MV-4-11 (cell line): ENCODE data around the gene PHLDB1.
A peak's percentile ranks its signal among the peaks of the same experiment; 100 is the strongest.

Source experiments
- DNase-seq: peaks from one replicate; lab custom pipeline; 2025; lab: John Stamatoyannopoulos, UW

Gene PHLDB1

DNA sequence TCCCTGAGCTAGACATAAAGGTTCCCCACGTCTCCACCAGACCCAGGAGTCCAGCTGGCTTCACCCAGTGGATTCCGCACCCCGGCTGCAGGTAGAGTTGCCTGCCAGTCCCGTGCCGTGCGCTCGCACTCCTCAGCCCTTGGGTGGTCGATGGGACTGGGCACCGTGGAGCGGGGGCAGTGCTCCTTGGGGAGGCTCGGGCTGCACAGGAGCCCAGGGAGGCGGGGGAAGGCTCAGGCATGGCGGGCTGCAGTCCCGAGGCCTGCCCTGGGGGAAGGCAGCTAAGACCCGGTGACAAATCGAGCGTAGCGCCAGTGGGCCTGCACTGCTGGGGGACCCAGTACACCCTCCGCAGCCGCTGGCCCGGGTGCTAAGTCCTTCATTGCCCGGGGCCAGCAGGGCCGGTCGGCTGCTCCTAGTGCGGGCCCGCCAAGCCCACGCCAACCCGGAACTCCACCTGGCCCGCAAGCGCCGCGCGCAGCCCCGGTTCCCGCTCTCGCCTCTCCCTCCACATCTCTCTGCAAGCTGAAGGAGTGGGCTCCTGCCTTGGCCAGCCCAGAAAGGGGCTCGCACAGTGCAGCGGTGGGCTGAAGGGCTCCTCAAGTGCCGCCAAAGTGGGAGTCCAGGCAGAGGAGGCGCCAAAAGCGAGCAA lies 81.6 kb downstream of the PHLDB1 start:
- no peak for DNase-seq

DNA sequence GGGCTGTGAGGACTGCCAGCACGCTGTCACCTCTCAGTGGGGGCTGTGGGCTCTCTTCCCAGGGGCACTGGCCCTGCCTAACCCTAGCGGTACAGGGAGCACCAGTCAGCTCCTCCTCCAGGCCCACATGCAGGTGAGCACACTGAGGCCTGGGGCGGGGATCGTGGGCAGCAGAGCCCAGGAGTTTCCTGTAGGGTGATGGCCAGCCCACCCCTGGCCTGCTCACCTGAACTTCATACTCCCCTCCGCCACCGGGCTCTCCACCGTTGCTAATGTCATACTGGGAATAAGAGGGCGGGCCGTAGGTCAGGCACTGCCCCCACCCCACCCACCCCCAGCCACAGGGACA lies 82.1 kb downstream of the PHLDB1 start:
- no peak for DNase-seq

DNA sequence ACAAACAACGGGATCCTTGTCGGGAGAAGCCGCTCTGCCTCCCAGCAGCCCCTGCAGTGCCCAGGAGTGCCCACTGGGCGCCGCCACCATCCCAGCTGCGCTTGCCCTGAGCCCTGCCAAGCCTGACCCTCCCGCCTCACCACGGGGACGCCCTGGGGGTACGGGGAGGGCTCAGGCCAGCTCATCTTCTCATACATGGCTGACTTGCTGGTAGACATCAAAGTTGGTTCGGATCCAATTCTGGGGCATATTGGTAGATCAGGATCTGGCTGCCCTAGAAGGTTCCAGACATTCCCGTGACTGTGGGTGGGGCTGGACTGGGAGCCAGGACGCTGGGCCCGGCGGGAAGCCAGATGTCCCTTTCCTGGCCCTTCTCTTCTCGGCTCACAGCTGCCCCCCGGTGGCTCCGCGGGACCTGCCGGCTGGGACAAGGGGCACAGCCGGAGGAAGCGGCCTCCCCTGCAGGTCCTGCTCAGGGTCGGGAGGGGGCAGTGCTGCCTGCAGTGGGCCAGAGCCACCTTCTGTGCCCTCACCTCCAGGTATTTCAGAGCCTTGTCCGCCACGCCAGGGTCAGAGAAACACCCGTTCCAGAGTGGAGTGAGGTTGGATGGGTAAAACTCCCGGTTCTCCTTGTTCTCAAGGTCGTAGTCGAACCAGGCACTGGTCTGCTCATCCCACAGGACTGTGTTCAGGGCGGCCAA lies 82.6 kb downstream of the PHLDB1 start:
- DNase-seq = peak; percentile 83

DNA sequence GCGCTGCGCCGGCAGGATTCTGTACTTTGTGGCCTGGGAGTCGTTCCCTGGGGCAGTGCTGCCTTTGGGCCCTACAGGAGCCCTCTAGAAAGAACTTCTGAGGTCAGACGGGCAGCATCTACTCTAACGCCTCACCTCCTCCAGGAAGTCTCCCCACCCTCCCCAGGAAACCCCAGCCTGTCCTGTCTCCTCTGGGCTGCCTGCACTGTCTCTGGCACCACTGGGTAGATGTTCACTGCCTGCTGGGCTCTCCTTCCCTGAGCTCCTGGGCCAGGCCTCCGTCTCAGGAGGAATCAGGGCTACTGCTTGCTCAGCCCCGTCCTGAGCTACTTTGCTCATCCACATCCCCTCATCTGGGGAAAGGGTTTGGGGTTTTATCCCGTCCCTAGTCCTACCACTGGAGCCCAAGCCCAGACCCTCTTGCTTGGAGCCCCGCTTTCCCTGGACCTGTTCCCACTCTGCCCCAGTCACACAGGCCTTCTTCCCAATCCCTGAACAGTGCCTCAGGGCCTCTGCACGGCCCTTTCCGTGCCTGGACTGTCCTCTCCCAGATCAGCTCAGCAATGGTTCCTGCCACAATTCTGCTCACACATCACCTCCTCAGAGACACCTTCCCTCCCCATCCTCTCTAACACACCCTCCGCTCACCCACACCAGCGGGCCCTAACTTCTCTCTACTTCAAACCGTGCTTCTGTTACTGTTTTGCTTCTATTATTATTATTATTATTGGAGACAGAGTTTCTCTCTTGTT lies 83.3 kb downstream of the PHLDB1 start:
- DNase-seq = no peak

DNA sequence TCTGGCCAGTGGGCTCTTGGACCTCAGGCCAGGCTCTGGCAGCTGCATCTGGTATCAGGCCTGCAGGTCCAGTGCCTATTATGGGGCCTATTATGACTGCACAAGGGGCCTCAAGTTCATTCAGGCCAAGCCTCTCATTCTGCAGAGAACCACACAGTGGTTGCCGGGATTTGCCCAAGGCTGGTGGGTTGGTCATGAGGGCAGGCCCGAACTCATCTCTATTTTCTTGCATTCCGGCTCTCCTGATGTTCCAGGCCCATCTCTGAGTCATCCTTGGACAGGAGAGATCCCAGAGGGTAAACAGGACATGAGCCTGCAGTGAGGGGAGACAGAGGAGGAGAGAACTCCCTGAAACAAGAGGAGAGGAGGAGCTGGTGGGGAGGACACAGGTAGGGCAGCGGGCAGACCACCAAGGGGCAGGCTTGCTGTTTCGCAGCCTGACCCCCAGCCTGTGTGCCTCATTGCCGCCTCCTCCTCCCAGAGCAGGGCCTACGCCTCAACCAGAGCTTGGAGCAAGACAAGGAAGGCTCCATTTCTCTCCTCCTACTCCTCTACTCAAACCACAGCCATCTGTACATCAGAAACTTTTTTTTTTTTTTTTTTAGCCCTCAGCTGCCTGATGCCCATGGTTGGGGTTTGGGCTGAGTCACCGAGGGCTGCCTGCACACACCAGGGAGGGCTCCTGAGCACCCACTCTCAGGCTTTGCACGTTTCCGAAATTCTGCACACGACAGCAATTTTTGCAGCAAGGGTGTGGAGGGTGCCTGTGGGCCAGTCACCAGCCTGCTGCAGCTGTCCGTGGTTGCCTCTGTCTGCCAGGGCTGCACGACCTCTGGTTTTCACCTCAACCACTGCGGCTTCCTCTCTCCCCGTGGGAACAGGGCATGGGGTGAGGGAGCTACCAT lies 84.8 kb downstream of the PHLDB1 start:
- DNase-seq = peak; percentile 92

DNA sequence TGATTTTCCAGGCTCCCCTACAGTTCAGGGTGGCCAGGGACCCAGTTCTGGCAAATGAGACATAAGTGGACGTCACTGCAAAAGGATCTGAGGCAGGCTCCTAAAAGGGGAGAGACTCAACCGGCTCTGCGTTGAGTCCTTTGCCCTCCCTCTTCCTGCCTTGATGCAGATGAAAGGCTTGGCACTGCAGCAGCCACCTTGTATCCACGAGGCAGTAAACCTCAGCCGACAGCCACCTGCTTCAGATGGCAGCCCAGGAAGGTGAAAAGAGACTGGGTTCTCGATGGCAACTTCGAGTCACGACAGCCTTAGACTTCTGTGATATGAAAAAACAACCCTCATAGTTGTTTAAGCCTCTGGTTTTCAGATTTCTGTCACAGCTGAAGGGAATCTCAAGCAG lies 86.8 kb downstream of the PHLDB1 start:
- DNase-seq = no peak

DNA sequence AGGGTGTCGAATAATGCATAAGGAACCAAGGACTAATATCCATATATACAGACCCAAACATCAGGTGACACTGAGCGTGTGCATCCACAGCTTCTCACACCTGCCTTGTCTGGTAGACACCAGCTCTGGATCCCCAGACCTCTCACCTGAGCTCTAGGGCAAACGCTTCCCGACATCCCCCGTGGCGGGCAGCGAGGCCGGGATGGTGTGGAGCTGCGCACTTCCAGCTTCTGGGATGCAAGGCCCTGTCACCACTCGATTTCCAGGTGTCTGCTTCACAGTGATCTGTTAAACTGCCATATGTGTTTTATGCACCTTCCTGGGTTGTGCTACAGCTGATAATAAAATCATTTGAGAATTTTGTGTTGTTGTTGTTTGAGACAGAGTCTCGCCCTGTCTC lies 87.4 kb downstream of the PHLDB1 start:
- no peak for DNase-seq

DNA sequence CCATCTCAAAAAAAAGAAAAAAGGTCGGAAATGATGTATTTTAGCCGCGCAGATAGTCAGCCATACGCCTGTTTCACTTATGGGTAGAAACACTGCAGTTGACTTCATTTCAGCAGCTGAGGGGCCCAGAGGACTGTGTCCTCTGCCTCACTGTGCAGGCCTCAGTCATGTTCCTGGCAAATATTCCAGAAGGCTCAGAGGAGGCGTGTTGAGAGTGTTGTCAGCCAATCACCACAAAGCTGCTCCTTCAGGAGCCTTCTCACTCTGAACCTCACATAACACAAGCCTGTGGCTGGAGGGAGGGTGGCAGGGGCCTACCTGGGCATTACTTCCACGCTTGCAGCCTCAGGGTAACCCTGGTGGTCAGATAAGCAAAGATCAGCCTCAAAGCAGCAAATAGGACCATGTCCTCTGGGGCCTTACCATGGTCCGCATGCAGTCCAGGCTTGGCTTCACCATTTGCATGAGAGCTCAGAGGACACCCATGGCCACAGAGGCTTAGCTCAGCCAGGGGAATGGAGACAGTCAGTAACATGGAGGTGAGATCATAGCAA lies 89.3 kb downstream of the PHLDB1 start:
- DNase-seq = no peak

DNA sequence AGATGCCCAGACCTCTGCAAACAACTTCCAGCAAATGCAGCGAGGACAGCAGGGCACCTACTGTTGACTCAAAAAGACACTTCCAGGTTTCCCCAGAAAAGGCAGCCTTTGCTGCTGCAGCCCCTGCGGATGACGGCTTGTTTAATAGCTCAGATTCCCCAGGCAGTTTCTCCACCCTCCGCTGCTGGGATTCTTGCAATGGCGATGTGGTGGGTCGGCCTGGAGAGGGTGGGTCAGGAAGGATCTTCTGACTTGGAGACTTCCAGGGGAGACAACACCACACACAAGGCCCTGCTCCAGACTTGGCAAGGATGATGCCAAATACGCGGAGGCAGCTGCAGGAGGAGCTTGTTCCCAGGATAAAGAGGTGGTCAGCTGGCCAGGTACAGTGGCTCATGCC lies 89.9 kb downstream of the PHLDB1 start:
- no peak for DNase-seq

DNA sequence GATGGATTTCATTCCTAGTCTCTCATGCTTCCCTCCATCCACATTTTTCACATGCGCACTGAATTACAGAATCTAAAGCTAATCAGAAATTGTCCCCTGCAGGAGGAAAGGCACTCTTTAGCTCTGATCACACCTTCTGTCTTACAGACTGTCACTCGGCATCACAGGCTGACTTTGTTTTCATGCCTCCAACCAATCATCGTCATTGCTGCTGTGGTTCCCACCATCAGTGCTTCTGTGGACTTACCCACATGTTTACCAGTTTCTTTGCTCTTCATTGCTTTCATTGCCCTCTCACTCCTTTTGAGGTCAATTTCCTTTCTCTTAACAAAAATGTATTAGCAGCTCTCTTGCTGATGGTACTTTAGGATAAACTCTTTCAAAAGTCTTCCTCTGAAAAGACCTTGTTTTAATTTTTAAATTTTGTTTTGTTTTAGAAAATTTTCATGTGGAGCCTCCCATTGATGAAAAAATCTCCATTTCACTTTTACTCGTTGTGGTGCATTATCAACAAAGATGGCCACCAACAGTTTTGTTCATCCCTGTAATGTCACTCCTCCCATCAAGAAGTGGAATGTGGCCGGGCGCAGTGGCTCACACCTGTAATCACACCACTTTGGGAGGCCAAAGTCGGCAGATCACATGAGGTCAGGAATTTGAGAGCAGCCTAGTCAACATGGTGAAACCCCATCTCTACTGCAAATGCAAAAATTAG lies 92.2 kb downstream of the PHLDB1 start:
- DNase-seq = no peak

DNA sequence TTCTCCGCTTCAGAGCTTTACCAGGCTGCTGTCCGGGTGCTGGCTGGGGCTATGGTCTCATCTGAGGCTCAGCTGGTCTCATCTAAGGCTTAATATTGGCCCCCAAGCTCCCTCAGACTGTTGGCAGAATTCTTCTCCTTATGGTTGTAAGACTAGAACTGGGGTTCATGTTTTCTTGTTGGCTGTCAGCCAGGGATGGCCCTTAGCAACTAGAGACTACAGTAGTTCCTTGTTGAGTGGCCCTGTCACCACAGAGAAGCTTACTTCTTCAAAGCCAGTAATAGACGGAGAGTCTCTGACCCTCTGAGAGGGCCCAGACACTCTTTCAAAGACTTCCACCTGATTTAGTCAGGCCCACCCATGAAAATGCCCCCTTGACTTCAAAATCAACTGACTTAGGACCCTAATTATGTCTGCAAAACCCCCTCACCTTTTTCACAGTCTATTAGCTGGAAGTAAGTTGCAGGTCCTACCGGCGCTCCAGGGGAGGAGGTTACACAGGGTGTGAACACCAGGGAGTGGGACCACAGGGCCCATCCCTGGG lies 96.2 kb downstream of the PHLDB1 start:
- DNase-seq = peak; percentile 87

DNA sequence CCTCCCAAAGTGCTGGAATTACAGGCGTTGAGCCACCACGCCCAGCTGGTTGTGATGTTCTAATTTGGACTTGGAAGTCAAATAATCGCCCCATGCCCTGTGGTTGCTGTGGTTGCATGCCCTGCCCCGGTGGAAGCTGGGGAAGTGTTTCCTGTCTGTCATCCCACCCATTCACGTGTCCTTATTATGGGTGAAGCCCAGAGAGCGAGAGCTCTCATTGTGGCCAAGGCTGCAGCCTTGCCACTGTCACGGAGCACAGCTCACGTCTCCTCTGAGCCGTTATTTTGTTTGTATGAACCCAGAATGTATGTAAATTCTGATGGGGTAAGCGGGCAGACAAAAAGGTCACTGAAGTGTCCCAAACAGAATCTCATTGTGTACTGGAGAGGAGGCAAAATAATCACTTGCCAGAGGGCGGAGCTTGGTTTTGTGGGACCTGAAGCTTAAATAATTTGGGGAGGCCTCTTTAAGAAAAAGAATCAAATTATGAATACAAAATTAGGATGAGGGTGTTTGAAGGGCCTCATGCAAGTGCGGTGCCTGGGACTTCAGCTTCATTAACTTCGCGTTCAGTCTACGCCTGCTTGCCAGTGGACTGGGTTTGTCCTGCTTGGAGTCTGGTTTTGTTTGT lies 97.8 kb downstream of the PHLDB1 start:
- peak; percentile 89 for DNase-seq

DNA sequence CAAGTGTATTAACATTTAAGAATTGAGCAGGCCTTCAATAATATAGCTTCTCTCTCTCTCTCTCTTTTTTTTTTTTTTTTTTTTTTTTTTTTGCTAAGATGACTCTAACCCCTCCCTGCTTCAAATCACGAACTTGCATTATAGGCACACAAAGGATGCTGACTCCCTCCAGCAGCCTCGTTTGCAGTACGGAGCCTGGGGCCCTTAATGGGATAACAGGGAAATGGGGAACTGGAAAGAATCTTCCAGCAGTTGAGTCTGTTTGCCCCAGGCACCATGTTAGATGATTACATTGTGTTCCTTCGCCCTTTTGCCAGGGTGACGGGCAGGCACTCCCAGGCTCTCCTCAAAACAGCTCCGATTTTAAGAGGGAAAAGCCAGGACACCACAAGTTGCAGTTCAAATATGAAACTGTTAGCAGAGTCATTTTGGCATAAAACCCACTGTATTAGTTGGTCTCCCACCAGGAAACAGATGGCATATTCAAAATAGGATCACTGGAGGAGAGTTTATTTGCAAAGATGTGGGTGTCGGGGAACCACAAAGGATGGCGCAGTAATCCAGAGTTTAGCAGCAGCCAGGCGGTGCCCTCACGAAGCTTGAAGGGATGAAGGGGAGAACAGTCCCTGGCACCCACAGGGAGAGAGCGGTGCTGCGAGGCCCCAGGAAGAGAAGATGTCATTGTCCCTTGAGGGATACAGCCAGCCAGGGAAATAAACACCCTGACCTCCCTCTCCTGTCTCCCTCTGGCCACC lies 98.6 kb downstream of the PHLDB1 start:
- no peak for DNase-seq

DNA sequence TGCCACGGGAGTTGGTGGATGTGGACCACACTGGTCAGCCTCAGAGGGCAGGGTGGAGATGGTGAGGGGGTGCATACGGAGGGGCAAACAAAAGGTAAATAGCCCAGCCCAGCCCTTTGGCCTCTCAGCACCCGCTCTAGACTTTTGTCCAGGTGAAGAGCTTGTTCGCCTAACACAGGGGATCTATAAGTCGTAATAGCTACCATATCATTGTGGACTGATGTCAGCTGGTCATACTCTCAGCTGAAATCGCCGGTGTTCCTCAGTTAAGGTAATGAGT lies 99.1 kb downstream of the PHLDB1 start:
- DNase-seq = no peak
